GM21723 (cell line): ENCODE measurements around the gene CELF6.
"Not testable (repeated sequence)": the region's sequence is repeated elsewhere in the genome, so short reads cannot be mapped to it uniquely, and the experiment has no call there.

Source experiments
- ATAC-seq: cut with Tn5 transposase; IDR thresholded peaks from one replicate; pipeline ENCODE4 v1.9.1; 2021; ENCODE audit warnings: mild to moderate bottlenecking, moderate library complexity; ENCODE audit not compliant: unreplicated experiment

CELF6 gene

GRCh38 chr15:72318408-72318942 lies 1.5 kb downstream of the CELF6 start:
- no peak for ATAC-seq

- ATAC-seq: no peak
Measured at GRCh38 chr15:72315706-72316370, 4.1 kb downstream of the CELF6 start.

GRCh38 chr15:72313881-72314280 lies 6.1 kb downstream of the CELF6 start:
- no peak for ATAC-seq

- no peak for ATAC-seq
Measured at GRCh38 chr15:72313448-72313840, 6.5 kb downstream of the CELF6 start.

- peak; percentile 62 for ATAC-seq
Measured at GRCh38 chr15:72312605-72313447, 7.1 kb downstream of the CELF6 start.

- ATAC-seq: no peak
Measured at GRCh38 chr15:72307026-72307425, 12.9 kb downstream of the CELF6 start.

GRCh38 chr15:72306211-72306785 lies 13.7 kb downstream of the CELF6 start:
- ATAC-seq: no peak

- ATAC-seq: no peak
Measured at GRCh38 chr15:72304596-72304995, 15.4 kb downstream of the CELF6 start.

GRCh38 chr15:72302955-72303354 lies 17.0 kb downstream of the CELF6 start:
- no peak for ATAC-seq

- ATAC-seq: no peak
Measured at GRCh38 chr15:72289597-72290325, 30.2 kb downstream of the CELF6 start.

- no peak for ATAC-seq
Measured at GRCh38 chr15:72288796-72289596, 31.0 kb downstream of the CELF6 start.

GRCh38 chr15:72285927-72286516 lies 33.9 kb downstream of the CELF6 start:
- ATAC-seq: no peak

- ATAC-seq: no peak
Measured at GRCh38 chr15:72285402-72285801, 34.6 kb downstream of the CELF6 start.

- no peak for ATAC-seq
Measured at GRCh38 chr15:72284781-72285180, 35.2 kb downstream of the CELF6 start.

- no peak for ATAC-seq
Measured at GRCh38 chr15:72281713-72282112, 38.2 kb downstream of the CELF6 start.

- ATAC-seq: no peak
Measured at GRCh38 chr15:72280751-72281150, 39.2 kb downstream of the CELF6 start.

- ATAC-seq: no peak
Measured at GRCh38 chr15:72278737-72279136, 41.2 kb downstream of the CELF6 start.

- no peak for ATAC-seq
Measured at GRCh38 chr15:72276326-72276700, 43.6 kb downstream of the CELF6 start.

- ATAC-seq: not testable (repeated sequence)
Measured at GRCh38 chr15:72275635-72276325, 44.2 kb downstream of the CELF6 start.
